ENCODE measurements around the gene SSBP4. TPM values are rescaled to one million over a fixed set of nuclear protein-coding genes. Genes with fewer than 3 reads are reported as not detected.

SSBP4 gene
- total and polyA plus RNA-seq, 2 donors (not counting 1 experiment from before 2014, with no cell fraction given) = 37.0 to 64.2 TPM

- peak overlapping the region; percentile 86 for H3K27ac Mint-ChIP-seq
- peak overlapping the region in 4 of 5 experiments; percentile 54 to 61 (median 58) for H3K4me3 ChIP-seq (ENCODE audit: control extremely low read depth in 1 of 5, extremely low read depth in 1 of 5, insufficient read depth in 1 of 5, low read depth in 2 of 5, low read length in 4 of 5)
- H2AFZ ChIP-seq (ENCODE audit: insufficient read depth, low read depth, low read length, poor library complexity, severe bottlenecking) = no peak overlapping the region
- H3K4me1 ChIP-seq (ENCODE audit: control insufficient read depth in 2 of 2, insufficient read depth in 2 of 2, low read length in 2 of 2) = peaks cover 29 to 45% of the 10 kb centered on the region in 2 donors
- no peaks in the 10 kb centered on the region for H3K9me3 Mint-ChIP-seq (ENCODE audit: insufficient read depth)
- no peak for DNase-seq
- peak overlapping the region; percentile 78 for H3K4me3 Mint-ChIP-seq
- no peaks in the 10 kb centered on the region for H3K27me3 Mint-ChIP-seq
- H4K20me1 ChIP-seq (ENCODE audit: control insufficient read depth, insufficient read depth, low read length, poor library complexity, severe bottlenecking) = peaks cover 14% of the 10 kb centered on the region
- H3K79me2 ChIP-seq (ENCODE audit: control insufficient read depth, insufficient read depth, low read length) = peaks cover 10% of the 10 kb centered on the region
- intact Hi-C loops (cut with micrococcal nuclease) = loop anchor here (1.0 kb wide), 3 partner anchors 7 to 489 kb away; partner anchors contain the start of genes COPE, DDX49 and SSBP4
- H3K36me3 ChIP-seq (replicated peaks in 1 of 2; ENCODE audit: control extremely low read depth in 1 of 2, control insufficient read depth in 1 of 2, extremely low read depth in 1 of 2, insufficient read depth in 2 of 2, low read length in 1 of 2) = no peaks in the 10 kb centered on the region
- H3K27me3 ChIP-seq (replicated peaks in 1 of 4; ENCODE audit: control extremely low read depth in 1 of 4, control insufficient read depth in 3 of 4, insufficient read depth in 4 of 4, low read length in 3 of 4) = no peaks in the 10 kb centered on the region
- H3K9ac ChIP-seq (ENCODE audit: low read length) = peak overlapping the region; percentile 69
- peak overlapping the region; percentile 89 for H3K4me2 ChIP-seq (replicated peaks; ENCODE audit: low read depth, low read length, poor library complexity, severe bottlenecking)
- TF ChIP-seq CTCF (IDR thresholded peaks at IDR 0.05) = no peak
- no peak for TF ChIP-seq EZH2 (IDR thresholded peaks at IDR 0.05; ENCODE audit: borderline replicate concordance, insufficient read depth, low read depth, low read length, poor library complexity, severe bottlenecking)
- POLR2A ChIA-PET = interaction anchor here (2.1 kb wide), 1 partner anchor 10 kb away, joined by 15 read pairs; the partner anchor contains the start of gene SSBP4
- no peak for ATAC-seq (ENCODE audit: low read depth)
- CTCF ChIA-PET = no interaction called here
- 13% methylated on average over 11 of the region's 13 CpGs for WGBS (ENCODE audit: insufficient coverage)
- peaks cover 30% of the 10 kb centered on the region for H3K4me1 Mint-ChIP-seq
- no peaks in the 10 kb centered on the region for H3K9me3 ChIP-seq (ENCODE audit: control extremely low read depth in 1 of 3, control insufficient read depth in 2 of 3, insufficient read depth in 1 of 3, low read length in 2 of 3)
- H3K27ac ChIP-seq (ENCODE audit: low read length in 2 of 2) = peak overlapping the region; percentile 85 to 89
Measured at GRCh38 chr19:18429717-18430416, 10.7 kb downstream of the SSBP4 start.

- WGBS (ENCODE audit: insufficient coverage) = 95% methylated on average over 19 of the region's 21 CpGs
- intact Hi-C loops (cut with micrococcal nuclease) = no loop called here
- H3K9ac ChIP-seq (ENCODE audit: low read length) = no peak overlapping the region
Measured at GRCh38 chr19:18430417-18431144, 11.4 kb downstream of the SSBP4 start.

More at GRCh38 chr19:18430417-18431144, 11.4 kb downstream of the SSBP4 start:
- Mint-ChIP-seq H3K4me3 (peak overlapping the region; percentile 68), H3K4me1 (peaks cover 31% of the 10 kb centered on the region), H3K27me3 (no peaks in the 10 kb centered on the region), H3K27ac (peak overlapping the region; percentile 78), H3K9me3 (ENCODE audit: insufficient read depth) (no peaks in the 10 kb centered on the region)
- Histone ChIP-seq H3K9me3 (ENCODE audit: control extremely low read depth in 1 of 3, control insufficient read depth in 2 of 3, insufficient read depth in 1 of 3, low read length in 2 of 3) (no peaks in the 10 kb centered on the region), H2AFZ (ENCODE audit: insufficient read depth, low read depth, low read length, poor library complexity, severe bottlenecking) (no peak overlapping the region), H3K4me1 (ENCODE audit: control insufficient read depth in 2 of 2, insufficient read depth in 2 of 2, low read length in 2 of 2) (peaks cover 29 to 45% of the 10 kb centered on the region in 2 donors), H3K36me3 (replicated peaks in 1 of 2; ENCODE audit: control extremely low read depth in 1 of 2, control insufficient read depth in 1 of 2, extremely low read depth in 1 of 2, insufficient read depth in 2 of 2, low read length in 1 of 2) (no peaks in the 10 kb centered on the region), H4K20me1 (ENCODE audit: control insufficient read depth, insufficient read depth, low read length, poor library complexity, severe bottlenecking) (peaks cover 21% of the 10 kb centered on the region), H3K79me2 (ENCODE audit: control insufficient read depth, insufficient read depth, low read length) (peaks cover 10% of the 10 kb centered on the region), H3K27me3 (replicated peaks in 1 of 4; ENCODE audit: control extremely low read depth in 1 of 4, control insufficient read depth in 3 of 4, insufficient read depth in 4 of 4, low read length in 3 of 4) (no peaks in the 10 kb centered on the region), H3K4me3 (ENCODE audit: control extremely low read depth in 1 of 5, extremely low read depth in 1 of 5, insufficient read depth in 1 of 5, low read depth in 2 of 5, low read length in 4 of 5) (no peak overlapping the region), H3K27ac (ENCODE audit: low read length in 2 of 2) (no peak overlapping the region), H3K4me2 (replicated peaks; ENCODE audit: low read depth, low read length, poor library complexity, severe bottlenecking) (peak overlapping the region; percentile 89)
- no peak for ATAC-seq (ENCODE audit: low read depth)
- peak; percentile 38 for DNase-seq
- POLR2A ChIA-PET = no interaction called here
- CTCF ChIA-PET = no interaction called here
- TF ChIP-seq CTCF (IDR thresholded peaks at IDR 0.05) = no peak
- no peak for TF ChIP-seq EZH2 (IDR thresholded peaks at IDR 0.05; ENCODE audit: borderline replicate concordance, insufficient read depth, low read depth, low read length, poor library complexity, severe bottlenecking)
